Stimulated activated CD8-positive, alpha-beta memory T cell treated with anti-CD3 and anti-CD28 coated beads, Interleukin-4, amount 100 ng/mL, for 48 hours (primary cell): ENCODE results near the gene DRD5.
"Not testable (repeated sequence)": the region's sequence is repeated elsewhere in the genome, so short reads cannot be mapped to it uniquely, and the experiment has no call there.

Source experiments
- DNase-seq: peaks from one replicate; pipeline ENCODE4 v3.0.0-alpha.2; 2020

Gene DRD5

DNA sequence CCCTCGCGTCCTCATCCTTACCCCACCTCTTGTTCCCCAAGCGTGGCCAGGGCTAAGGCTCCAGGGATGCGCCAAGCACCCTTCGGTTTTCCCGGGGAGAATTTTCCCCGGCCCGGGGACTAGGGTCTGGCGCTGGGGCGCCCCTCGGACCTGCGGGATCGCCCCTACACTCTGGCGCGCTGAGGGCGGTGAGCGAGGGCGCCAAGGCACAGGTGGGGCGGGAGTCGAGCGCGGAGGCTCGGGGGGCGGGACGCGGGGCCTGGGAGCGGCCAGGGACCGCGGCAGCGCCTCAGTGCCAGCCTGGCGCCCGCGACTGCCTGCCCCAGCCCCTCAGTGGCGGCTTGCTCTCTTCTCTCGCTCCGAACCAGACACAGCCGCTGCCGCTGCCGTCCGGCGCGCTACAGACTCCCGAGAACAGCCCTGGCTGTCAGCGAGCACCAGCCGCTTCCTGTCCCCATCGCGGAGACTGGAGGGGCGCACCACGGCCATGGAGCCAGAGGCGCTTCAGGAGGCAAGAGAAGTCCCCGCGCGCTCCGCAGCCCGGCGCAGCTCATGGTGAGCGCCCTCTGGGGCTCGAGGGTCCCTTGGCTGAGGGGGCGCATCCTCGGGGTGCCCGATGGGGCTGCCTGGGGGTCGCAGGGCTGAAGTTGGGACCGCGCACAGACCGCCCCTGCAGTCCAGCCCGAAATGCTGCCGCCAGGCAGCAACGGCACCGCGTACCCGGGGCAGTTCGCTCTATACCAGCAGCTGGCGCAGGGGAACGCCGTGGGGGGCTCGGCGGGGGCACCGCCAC, at the start of gene DRD5:
DRD5 (plus strand) TSS at position 292 of the 793 bp plus-strand sequence; CDS start at position 688, 396 bp downstream.
- no peak for DNase-seq

DNA sequence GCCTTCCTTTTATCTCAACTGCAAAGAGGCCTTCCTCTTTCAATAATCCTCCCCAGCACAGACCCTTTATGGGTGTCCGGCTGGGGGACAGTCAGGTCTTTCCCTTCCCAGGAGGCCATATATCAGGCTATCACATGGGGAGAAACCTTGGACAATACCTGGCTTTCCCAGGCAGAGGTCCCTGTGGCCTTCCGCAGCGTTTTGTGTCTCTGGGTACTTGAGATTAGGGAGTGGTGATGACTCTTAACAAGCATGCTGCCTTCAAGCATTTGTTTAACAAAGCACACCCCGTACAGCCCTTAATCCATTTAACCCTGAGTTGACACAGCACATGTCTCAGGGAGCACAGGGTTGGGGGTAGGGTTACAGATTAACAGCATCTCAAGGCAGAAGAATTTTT, 49.2 kb upstream of the DRD5 start:
- not testable (repeated sequence) for DNase-seq

DNA sequence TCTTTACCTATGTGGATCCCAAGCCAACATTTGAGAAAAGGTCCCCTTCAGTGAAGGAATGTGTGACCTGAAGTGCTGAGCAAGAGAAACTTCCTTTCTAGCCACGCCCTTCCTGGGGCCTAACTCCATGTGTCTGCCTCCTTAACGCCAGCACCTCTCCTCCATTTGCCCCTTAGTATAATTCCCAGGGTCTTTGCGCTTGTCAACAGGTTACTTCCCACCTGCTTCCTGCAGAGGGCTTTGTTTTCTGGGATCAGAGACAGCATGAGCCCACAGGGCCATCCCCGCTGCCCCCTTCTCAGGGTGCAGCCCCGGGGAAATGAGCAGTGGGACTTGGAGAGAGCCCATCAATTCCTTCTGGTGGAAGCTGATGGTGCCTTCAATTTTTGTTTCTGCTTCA, 45.9 kb upstream of the DRD5 start:
- DNase-seq, result no peak

DNA sequence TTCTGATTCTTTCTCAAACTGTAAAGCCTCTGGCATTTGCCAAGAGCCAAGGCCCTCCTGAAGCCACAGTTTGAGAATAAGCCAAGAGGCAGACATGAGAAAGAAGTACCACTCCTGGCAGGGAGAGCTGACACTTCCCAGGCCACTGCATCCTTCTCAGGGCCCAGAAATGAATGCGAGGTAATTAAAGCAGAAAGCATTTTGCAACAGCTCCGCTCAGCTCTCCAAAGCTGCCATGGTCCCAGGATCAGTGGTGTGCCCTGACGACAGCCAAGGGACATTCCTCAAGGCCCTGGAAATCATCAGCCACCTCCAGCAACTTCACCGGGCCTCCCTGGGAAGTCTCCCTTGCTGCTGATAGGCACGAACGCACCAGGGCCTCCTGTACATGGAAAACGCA, 44.2 kb upstream of the DRD5 start:
- DNase-seq, result not testable (repeated sequence)

DNA sequence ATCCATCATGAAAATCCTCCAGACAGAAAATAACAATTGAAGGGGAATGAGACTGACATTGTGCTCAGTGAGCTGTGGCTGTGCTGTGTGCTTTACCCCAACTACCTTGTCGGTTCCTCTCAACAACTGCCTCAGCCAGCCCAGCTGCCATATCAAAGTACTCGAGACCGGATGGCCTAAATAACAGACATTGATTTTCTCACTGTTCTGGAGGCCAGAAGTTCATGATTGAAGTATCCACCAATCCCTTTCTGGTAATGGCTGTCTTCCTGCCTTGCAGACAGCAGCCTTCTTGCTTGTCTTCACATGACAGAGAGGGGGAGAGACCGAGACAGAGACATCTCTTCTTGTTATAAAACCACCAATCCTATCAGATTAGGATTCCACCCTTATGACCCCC, 37.6 kb upstream of the DRD5 start:
- not testable (repeated sequence) for DNase-seq

DNA sequence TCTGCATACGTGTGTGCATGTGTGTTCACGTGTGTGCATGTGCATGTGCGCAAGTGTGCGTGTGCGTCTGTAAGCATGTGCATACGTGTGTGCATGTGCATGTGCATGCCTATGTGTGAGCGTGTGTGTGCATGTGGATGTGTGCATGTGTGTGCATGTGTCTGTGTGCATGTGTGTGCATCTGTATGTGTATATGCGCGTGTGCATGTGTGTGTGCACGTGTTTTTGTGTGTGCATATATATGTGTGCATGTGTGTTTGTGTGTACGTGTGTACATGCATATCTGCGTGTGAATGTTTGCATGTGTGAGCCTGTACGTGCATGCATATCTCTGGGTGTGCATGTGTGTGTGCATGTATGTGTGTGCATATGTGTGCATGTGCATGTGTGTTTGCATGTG, 35.7 kb upstream of the DRD5 start:
- DNase-seq, result no peak

DNA sequence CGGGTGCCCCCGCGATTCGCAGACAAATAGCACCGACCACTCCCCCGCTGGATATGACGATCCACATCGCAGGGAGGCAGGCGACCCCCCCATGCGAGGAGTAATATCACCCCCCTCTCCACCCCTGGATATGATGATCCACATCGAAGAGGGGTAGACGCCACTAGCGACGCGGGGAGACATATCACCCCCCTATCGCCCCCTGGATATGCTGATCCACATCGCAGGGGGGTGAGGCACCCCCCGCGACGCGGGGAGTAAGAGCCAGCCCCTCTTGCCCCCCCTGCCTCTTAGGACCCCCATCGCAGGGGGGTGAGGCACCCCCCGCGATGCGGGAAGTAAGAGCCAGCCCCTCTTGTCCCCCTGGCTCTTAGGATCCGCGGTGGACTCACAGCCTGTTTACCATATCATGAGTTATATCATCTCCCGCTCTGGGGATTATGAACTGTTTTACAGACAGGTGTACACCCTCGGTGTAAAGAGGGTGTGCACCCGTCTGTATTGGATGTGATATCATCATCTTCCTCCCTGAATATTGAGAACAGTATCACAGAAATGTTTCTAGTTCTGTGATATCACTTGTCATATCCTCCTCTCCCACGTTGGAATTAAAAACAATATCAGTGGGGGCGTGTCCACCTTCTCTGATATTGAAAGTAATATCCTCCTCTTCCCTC, 22.7 kb upstream of the DRD5 start:
- DNase-seq, result no peak

DNA sequence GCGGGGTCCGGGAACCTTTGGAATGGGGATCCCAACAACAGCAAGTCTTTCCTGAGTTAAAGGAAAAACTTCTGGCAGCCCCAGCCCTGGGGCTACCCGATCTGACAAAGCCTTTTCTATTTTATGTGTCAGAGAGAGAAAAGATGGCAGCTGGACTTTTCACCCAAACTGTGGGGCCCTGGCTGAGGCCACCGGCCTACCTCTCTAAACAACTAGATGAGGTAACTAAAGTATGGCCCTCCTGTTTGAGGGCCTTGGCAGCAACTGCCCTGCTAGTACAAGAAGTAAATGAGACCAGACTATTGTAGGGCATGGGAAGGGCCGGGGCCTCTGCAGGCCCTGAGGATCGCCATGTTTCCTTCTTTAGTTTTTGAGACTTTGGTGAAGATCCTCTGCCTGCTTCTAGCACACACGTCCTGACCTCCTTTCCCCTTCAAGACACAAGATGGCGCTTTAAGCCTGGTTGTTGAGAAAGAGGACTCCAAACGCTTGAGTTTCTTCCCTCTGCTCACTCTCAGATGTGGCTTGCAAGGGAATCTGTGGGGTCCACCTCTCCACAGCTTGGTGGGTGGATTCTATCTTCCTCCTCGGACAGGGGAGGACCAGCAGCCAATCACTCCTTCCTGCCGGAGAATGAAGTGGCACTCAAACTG, 18.5 kb upstream of the DRD5 start:
- DNase-seq, result peak; percentile 37

DNA sequence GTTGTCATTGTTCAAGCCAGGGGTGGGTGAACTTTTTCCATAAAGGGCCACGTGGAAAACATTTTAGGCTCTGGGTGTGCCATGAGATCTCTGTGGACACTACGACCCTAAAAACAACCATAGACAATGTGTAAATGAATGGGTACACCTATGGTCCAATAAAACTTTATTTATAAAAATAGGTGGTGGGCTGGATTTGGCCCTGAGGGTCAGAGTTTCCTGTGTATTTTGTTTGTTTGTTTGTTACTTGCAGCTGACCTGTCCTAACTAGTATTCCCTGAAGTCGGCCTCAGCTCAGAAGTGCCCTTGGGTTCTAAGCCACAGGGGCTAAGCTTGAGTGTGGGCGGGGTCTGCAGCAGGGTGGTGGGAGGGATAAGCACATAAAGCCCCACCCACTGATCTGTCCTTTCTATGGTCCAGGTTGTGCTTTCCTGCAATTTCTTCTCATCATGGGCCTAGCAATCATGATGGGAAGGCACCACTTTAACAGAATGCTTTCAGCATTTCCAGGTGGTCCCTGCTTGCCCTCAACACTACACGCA, 17.2 kb upstream of the DRD5 start:
- no peak for DNase-seq

DNA sequence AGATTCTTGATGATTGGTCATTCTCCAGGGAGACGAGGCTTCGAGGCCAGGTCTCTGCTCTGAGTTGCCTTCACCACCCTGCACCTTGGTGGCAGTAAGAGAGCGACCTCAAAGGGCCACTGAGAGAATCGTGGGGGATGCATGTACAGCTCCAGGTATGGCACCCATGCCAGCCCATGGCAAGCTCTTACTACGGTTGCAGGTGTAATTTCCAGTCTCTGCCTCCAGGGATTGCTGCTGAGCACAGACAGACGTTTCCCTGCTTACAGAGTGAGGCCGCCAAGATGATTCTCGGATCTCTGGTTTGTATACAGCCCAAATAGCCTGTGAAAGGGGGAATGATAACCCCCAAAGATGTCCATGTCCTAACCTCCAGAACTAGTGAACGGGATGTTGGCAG, 16.3 kb upstream of the DRD5 start:
- DNase-seq, result peak; percentile 32

DNA sequence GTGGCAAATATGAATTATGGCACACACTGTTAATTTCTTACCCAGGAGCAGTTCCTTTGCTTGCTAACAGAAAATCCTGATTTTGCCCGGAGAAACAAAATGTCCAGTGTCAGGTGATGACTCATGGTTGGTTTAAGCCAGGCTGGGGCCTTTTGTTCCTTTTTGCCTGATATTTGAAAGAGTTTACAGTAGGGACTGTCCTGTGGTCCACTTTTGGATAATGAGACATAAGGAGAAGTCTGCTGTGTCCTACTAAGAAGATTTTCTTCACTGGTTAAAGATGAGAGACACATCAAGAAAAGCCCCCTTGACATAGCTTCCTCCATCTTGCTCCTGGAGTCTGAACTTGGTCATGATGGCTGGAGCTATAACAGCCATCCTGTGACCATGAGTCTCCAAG, 12.1 kb upstream of the DRD5 start:
- no peak for DNase-seq

DNA sequence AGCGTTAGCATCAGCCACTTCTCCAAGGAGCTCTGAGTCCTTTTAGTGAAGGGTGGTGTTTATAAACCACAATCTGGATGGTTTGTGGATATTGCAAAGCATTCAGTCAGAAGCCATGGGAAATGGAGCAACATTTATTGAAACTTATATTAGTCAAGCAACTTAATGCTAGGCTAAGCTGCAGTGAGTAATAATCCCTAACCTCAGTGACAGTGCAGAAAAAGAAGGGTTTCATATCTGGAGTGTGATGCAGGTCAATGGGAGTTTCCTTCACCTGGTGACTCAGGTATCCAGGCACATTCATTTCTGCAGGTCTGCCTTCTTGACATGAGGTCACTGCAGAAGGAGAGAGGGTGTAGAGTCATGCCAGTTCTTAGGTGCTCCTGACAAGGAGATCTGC, 10.4 kb upstream of the DRD5 start:
- DNase-seq, result no peak

DNA sequence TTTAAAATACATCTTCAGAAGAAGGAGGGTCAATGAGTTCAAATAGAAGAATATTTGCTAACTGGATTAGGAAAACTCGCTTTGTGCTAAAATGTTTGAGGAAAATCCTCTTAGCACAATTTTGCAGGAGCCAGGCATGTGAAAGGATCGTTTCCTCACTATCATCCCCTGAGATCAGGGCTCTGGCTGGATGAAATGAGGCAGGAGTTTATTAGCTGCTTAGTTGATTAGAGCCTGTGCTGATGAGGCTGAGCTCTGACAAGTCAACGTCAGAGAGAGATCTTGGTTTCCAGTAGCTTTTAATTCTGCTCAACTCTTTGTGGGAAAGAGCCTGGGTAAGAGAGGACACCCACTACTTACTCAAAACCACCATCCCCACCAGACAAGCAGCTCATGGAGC, 8.0 kb upstream of the DRD5 start:
- DNase-seq, result no peak

DNA sequence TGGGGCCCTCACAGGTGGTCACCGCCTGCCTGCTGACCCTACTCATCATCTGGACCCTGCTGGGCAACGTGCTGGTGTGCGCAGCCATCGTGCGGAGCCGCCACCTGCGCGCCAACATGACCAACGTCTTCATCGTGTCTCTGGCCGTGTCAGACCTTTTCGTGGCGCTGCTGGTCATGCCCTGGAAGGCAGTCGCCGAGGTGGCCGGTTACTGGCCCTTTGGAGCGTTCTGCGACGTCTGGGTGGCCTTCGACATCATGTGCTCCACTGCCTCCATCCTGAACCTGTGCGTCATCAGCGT, 652 bp downstream of the DRD5 start:
- DNase-seq, result no peak

DNA sequence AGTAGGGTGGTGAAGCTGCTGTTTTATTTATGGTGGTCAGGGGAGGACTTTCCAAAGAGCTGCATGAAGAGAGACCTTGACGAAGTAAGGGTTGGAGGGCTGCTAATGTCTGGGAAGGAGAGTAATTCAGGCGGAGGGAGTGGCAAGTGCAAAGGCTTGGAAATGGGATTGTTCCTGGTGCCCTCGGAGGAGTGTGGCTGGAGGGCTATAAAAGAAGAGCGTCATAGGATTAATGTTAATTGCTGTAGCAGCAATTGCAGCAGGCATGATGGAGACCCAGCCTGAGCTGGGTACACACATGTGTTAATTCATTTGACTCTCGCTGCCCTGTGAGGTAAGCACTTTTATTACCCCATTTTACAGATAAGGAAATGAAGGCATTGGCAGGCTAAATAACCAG, 4.5 kb downstream of the DRD5 start:
- DNase-seq, result not testable (repeated sequence)

DNA sequence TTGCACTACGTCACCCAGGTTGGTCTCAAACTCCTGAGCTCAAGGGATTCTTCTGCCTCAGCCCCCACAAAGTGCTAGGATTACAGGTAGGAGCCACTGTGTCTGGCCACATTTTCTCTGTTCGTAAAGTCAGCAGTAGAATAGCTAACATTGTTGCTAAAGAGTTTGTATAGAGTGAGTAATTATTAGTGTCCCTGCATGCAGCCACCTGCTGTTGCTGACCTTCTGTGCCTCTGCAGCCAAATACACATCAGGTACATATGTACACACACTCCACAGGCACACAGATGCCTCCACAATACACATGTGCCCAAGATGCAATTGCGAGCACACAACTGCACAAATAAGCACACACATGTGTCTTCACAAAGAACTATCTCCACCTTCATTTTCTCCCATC, 10.9 kb downstream of the DRD5 start:
- no peak for DNase-seq

DNA sequence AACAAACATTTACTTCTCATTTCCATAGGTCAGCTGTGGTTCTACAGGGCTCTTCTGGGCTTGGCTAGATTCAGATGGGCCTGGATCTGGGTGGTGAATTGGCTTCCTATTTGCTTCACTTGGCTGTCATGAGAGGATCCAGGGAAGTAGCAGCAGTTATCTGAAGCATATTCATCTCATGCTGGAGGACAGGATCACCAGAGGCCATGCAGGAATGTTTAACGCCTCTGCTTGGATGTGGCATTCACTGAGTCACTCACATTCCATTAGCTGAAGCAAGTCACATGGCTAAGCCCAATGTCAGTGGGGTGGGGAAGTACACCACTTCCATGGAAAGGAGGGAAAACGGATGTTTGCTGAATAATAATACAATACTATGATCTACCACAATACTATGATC, 15.2 kb downstream of the DRD5 start:
- not testable (repeated sequence) for DNase-seq

DNA sequence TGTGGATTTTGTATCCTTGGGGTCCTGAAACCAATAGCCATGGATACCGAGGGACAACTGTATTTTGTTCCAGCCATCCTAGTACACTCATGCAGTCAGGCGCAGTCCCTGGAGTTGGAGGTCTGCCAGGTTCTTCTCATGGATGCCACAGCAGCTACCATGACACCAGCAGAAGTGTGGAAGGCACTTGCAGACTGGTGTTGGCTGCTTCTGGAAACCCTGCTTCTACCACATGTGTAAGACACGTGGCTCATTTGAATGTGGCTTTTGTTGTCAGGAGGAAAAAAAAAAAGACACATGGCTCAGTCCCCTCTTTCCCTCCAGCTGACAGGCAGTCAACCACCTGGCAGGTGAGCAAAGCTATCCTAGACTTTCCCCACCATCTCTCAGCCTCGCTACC, 19.4 kb downstream of the DRD5 start:
- DNase-seq, result no peak

DNA sequence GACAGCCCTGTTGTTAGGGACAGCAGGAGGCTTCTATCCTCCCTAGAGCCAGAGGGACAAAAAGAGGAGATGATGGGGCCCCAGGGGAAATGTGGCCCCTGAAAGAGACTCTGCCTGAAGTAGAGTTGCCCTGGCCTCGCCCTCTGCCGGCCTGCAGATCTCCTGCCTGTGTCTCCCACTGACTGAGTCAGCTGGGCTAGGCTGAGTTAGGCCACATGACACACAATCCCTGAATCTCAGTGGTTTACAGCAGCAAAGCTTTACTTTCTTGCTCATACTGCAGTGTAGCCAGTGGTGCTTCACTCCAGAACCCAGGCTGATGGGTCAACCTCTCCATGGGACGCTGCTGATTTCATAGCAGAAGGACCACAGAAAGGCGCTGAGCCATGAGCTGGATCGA, 23.5 kb downstream of the DRD5 start:
- no peak for DNase-seq

DNA sequence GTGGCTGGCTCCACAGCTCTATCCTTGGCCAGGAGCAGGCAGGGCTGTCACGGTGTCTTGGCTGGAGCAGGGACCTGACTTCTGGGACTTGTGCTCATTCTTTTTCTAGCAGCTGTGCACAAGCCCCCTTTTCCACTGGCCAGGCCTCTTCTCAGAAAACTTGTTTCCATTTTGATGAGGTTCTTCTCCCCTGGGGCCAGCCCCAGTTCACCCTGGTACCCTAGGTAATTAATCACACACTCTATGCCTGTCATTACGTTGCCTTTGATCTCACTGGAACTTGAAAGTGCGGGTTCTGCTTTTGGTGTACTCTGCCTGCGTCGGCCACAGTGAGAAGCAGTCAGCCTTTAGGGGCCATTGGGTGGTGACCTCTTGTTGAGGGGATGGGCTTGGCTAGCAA, 26.6 kb downstream of the DRD5 start:
- DNase-seq, result no peak

DNA sequence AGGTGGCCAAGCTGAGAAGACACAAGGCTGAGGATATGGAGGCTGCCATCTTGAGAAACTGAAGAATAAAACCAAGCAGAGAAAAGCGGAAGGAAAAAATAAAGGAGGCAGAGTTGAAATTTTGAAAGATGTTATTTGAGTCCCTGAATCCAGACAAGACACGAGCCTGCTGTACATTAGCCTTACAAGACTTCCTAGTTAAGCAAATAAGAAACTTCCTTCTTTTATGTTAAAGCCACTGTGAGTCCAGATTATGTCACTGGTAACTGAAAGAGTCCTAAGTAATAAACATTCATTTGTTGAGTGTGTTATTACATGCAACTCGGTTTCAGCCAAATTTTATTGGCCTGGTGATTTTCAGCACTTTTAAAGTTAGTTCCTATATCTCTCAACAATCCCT, 30.4 kb downstream of the DRD5 start:
- no peak for DNase-seq

DNA sequence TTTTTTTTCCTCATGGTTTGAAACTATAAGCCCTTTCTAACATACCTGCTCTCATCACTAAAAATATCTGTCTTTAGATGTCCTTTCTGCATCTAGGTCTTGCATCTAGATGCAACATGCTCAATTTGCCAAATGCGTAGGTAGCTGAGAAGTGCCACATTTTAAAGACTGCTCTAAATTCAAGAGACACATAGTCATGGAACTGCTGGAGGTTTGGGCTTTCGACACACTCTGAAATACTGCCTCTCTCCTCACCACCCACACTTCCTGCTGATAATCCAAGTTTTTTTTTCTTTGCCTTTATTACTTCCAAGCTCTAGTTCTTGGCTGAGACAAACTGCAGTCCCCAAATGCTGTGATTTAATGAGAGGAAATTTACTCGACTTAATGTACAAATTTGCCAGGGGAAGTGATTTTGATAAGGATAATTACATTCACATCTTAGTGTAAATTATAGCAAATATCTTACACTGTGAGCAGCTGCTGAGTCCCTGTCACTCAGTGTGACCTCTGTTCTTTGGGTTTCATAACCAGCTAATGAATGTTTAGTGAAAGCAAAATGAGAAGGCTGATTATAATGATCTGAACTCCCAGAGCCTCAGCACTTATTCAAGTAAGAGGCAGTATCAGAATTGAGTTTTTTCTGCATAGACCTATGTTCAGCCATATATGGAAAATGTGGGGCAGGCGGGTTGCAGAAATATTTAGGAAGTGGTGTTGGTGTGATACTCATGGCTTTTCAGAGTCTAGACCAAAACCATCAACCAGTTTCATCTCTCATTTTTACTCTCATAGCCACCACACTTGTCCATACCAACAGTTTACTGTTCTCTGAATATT, 31.3 kb downstream of the DRD5 start:
- no peak for DNase-seq

DNA sequence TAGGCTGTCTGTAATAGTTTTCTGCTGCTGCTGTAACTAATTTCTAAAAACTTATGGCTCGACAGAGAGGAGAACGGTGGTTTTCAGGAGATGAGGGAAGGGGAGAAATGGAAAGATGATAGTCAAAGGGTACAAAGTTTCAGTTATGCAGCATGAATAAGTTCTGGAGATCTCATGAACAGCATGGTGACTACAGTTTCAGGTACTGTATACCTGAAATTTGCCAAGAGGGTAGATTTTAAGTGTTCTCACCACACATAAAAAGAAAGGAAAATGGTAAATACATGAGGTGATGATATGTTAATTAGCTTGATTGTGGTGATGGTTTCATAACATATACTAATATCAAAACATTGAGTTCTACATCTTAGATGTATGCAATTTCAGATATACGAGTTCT, 34.9 kb downstream of the DRD5 start:
- DNase-seq, result no peak
